ENCODE results near the gene TMEM69. TPM values are rescaled to one million over a fixed set of nuclear protein-coding genes. Genes with fewer than 3 reads are reported as not detected.

The TMEM69 gene
- total RNA-seq (2013; cell fraction: nucleolus; rRNA removed) = 51.2 and 57.5 TPM in 2 replicates
- 84.3 and 86.6 TPM in 2 replicates for total RNA-seq (2014; rRNA removed)
- total RNA-seq (2014; rRNA removed; fragmentation: Illumina TruSeq; extraction: Trizol) = 58.5 and 60.6 TPM in 2 replicates
- total RNA-seq (2021) = 39.8 and 47.2 TPM in 2 replicates
- 32.7 TPM for polyA plus RNA-seq (2011; ENCODE audit: low read depth)
- polyA plus RNA-seq (2011; rRNA removed) = 162 and 176 TPM in 2 replicates
- 103 and 137 TPM in 2 replicates for polyA plus RNA-seq (2011; cell fraction: cytosol; rRNA removed)
- polyA plus RNA-seq (2011; cell fraction: nucleus; rRNA removed) = 37.3 and 56.2 TPM in 2 replicates
- polyA plus RNA-seq (2012) = 23.9 and 42.9 TPM in 2 replicates
- polyA plus RNA-seq (2014; fragmentation: Illumina TruSeq; extraction: Trizol) = 91.0 and 111 TPM in 2 replicates
- polyA plus RNA-seq (2014; fragmentation: Nextera tagmentation; extraction: Ambion mirVana) = 10 to 100 TPM; 44.6 to 97.5 TPM
- polyA plus RNA-seq (2014; rRNA removed) = 58.0 and 65.3 TPM in 2 replicates
- polyA plus RNA-seq (2016; fragmentation: Nextera tagmentation; extraction: Ambion mirVana) = 100 to 1,000 TPM; 106 TPM
- 91.6 and 99.3 TPM in 2 replicates for polyA minus RNA-seq (2011; rRNA and poly(A)+ RNA removed)
- polyA minus RNA-seq (2011; cell fraction: cytosol; rRNA and poly(A)+ RNA removed) = 20.7 and 24.3 TPM in 2 replicates
- polyA minus RNA-seq (2011; cell fraction: nucleus; rRNA and poly(A)+ RNA removed) = 23.0 and 35.0 TPM in 2 replicates
- Bru-seq, nascent RNA = percentile 87 among the genes with signal in this experiment
- BruChase-seq, experiment 1, labeled RNA remaining after a 6-hour chase = percentile 83 among the genes with signal in this experiment
- percentile 85 among the genes with signal in this experiment for BruChase-seq, experiment 2, labeled RNA remaining after a 2-hour chase
- long read RNA-seq, experiment 1, transcript TMEM69-201 (3 exons, 2,439 nt) = major isoform, 31 of 33 reads
- long read RNA-seq, experiment 1, partial matches to known transcripts = 1 of 33 reads
- long read RNA-seq, experiment 1, other reads (novel, unspliced or antisense) = 1 of 33 reads
- long read RNA-seq, experiment 2, transcript TMEM69-201 (3 exons, 2,439 nt) = major isoform, 32 of 58 reads
- long read RNA-seq, experiment 2, partial matches to known transcripts = 15 of 58 reads
- long read RNA-seq, experiment 2, other reads (novel, unspliced or antisense) = 8 of 58 reads

GRCh38 chr1:45687754-45688740 is at the start of gene TMEM69:
Gene TMEM69, plus strand, starts transcription at chr1:45688181. Its CDS starts 2,888 bp downstream, at chr1:45691069.
- Histone ChIP-seq H3K4me1 (ENCODE audit: control insufficient read depth, insufficient read depth, low read length) (peaks cover 3% of the 10 kb centered on the region; the same call in 1 of the 2 replicates), H3K36me3 (ENCODE audit: control insufficient read depth in 2 of 2, insufficient read depth in 2 of 2, low read length in 1 of 2) (peaks cover 0 to 11% of the 10 kb centered on the region in 2 experiments; a peak in 2 of 4 replicates), H3K27me3 (replicated peaks in 1 of 2; ENCODE audit: control insufficient read depth in 2 of 2, insufficient read depth in 2 of 2, low read length in 1 of 2) (no peaks in the 10 kb centered on the region), H3K27ac (ENCODE audit: control insufficient read depth, insufficient read depth) (peak within 1 kb of the TSS; percentile 100), H2AFZ (ENCODE audit: control insufficient read depth, low read depth, low read length) (peak within 1 kb of the TSS; percentile 73), H3K79me2 (ENCODE audit: control insufficient read depth, insufficient read depth, low read length) (peaks cover 74% of the 10 kb centered on the region), H3K4me3 (peak within 1 kb of the TSS; percentile 98), H3K9ac (ENCODE audit: control insufficient read depth, insufficient read depth, low read length) (peak within 1 kb of the TSS; percentile 99), H3K4me2 (ENCODE audit: control insufficient read depth, insufficient read depth) (peak within 1 kb of the TSS; percentile 91), H4K20me1 (ENCODE audit: control insufficient read depth, insufficient read depth) (no peaks in the 10 kb centered on the region), H3K9me3 (replicated peaks; ENCODE audit: control insufficient read depth, insufficient read depth, low read length) (no peaks in the 10 kb centered on the region)
- peak; percentile 91 for FAIRE-seq
- no TSS peak for BruUV-seq (replicated peaks)
- peak; percentile 77 for DNase-seq (ENCODE audit: low read depth, low spot score)
- ChIA-PET CTCF (interaction anchor here (1.4 kb wide), 1 partner anchor 9 kb away, joined by 3 read pairs; no protein-coding TSS in a partner anchor), POLR2A (interaction anchor here (0.7 to 2.4 kb wide), 12 partner anchors 9 to 442 kb away, joined by 3 to 18 read pairs (median 4); partner anchors contain the start of gene IPP), RAD21 (ENCODE audit: unreplicated experiment) (interaction anchor here (0.7 to 2.6 kb wide), 6 partner anchors 10 to 105 kb away, joined by 3 to 16 read pairs (median 3); partner anchors contain the start of genes IPP and NASP), SMC1A (ENCODE audit: uncharacterized antibody, unreplicated experiment) (interaction anchor here (0.9 to 1.6 kb wide), 5 partner anchors 43 to 166 kb away, joined by 3 read pairs; partner anchors contain the start of gene AKR1A1)
- in situ Hi-C loops (cut with MboI) (no loop called here), intact Hi-C loops (cut with micrococcal nuclease; ENCODE audit: unreplicated experiment) (loop anchor here (1.0 to 10.0 kb wide), 9 partner anchors 62 to 657 kb away; partner anchors contain the start of genes CCDC163, IPP, MAST2 and MMACHC)
- WGBS (ENCODE audit: insufficient coverage, insufficient replicate concordance, low lambda C conversion rate, missing lambda C conversion rate) = under 1% methylated on average over 24 of the region's 24 CpGs
- ATAC-seq = peak; percentile 41
- TF ChIP-seq BRCA1 (IDR thresholded peaks at IDR 0.05; ENCODE audit: low read depth, low read length) = no peak
- TF ChIP-seq NR2C1 (IDR thresholded peaks at IDR 0.05) = peak; percentile 76
- TF ChIP-seq ZBTB33 (IDR thresholded peaks at IDR 0.05) = no peak
- TF ChIP-seq BCL11A (IDR thresholded peaks at IDR 0.05; ENCODE audit: low read depth, low read length) = no peak
- TF ChIP-seq CHD2 (IDR thresholded peaks at IDR 0.05; ENCODE audit: borderline replicate concordance, low read depth, low read length) = peak; percentile 56; the same call in 1 of the 2 replicates
- peak; percentile 94 for TF ChIP-seq NKRF (conservative IDR thresholded peaks at IDR 0.05)
- no peak for TF ChIP-seq NFYB (IDR thresholded peaks at IDR 0.05; ENCODE audit: insufficient read depth, low read depth, low read length)
- no peak for TF ChIP-seq ZNF274 (IDR thresholded peaks at IDR 0.05; ENCODE audit: insufficient read depth, insufficient read length)
- TF ChIP-seq IKZF1 (conservative IDR thresholded peaks at IDR 0.05) = peak; percentile 90
- no peak for TF ChIP-seq BACH1 (IDR thresholded peaks at IDR 0.05; ENCODE audit: borderline replicate concordance)
- peak; percentile 95 to 96 for TF ChIP-seq BHLHE40 (IDR thresholded peaks at IDR 0.05; ENCODE audit: borderline replicate concordance in 1 of 2, low read depth in 2 of 2, low read length in 1 of 2)
- 0 out of 2 replicates have a peak, but pooled peaks have one; percentile 12 for TF ChIP-seq STAT3 (IDR thresholded peaks at IDR 0.05; ENCODE audit: low read depth, low read length)
